Fibroblast of lung (primary cell): ENCODE measurements around the gene ABLIM2.

Source experiments
- CTCF ChIP-seq, 2 donors: IDR thresholded peaks in 1 of 2; conservative IDR thresholded peaks in 1 of 2; 1 replicate in 1 of 2; 2 replicates in 1 of 2; pipeline ENCODE4 v1.5.1; 2011 to 2012; ENCODE audit warnings: low read length in 2 of 2, control low read depth in 1 of 2, inconsistent platforms in 1 of 2, low read depth in 1 of 2, mild to moderate bottlenecking in 1 of 2
- EZH2 ChIP-seq: IDR thresholded peaks from 2 replicates; pipeline ENCODE4 v1.5.1; 2012; ENCODE audit warnings: low read length, control low read depth, mild to moderate bottlenecking; ENCODE audit errors: missing control alignments

- TF ChIP-seq CTCF (conservative IDR thresholded peaks at IDR 0.05 in 1 of 2, IDR thresholded peaks at IDR 0.05 in 1 of 2; ENCODE audit: low read depth in 1 of 2, low read length in 2 of 2) = no peak
- no peak for TF ChIP-seq EZH2
These were observed 191.6 kb downstream of the ABLIM2 start for GRCh38 chr4:7967063-7967440.
